Sigmoid colon (tissue), 7 donors: ENCODE data around the gene CWH43. TPM values are rescaled to one million over a fixed set of nuclear protein-coding genes. Genes with fewer than 3 reads are reported as not detected.

Experiments used
- DNase-seq: peaks from one replicate; pipeline ENCODE4 v3.0.0-alpha.2; 2019
- H3K27ac ChIP-seq, 4 donors: fragments of 200-600 bp; sonication (generic); one replicate each; pipeline ENCODE4 v1.5.1; 2016 to 2019; ENCODE audit warnings: mild to moderate bottlenecking in 1 of 4
- H3K27me3 ChIP-seq, 3 donors: fragments of 200-600 bp; sonication (generic); one replicate each; pipeline ENCODE4 v1.5.1; 2019; ENCODE audit warnings: mild to moderate bottlenecking in 1 of 3
- H3K36me3 ChIP-seq, 4 donors: fragments of 200-600 bp; sonication (generic); one replicate each; pipeline ENCODE4 v1.5.1; 2016 to 2019
- H3K4me1 ChIP-seq, 4 donors: fragments of 200-600 bp; sonication (generic); one replicate each; pipeline ENCODE4 v1.5.1; 2017 to 2019
- H3K4me3 ChIP-seq, 4 donors: fragments of 200-600 bp; sonication (generic); one replicate each; pipeline ENCODE4 v1.5.1; 2017 to 2019; ENCODE audit warnings: mild to moderate bottlenecking in 2 of 4, moderate library complexity in 1 of 4
- H3K9me3 ChIP-seq, 4 donors: fragments of 200-600 bp in 3 of 4; sonication (generic) in 3 of 4; one replicate each; pipeline versions ENCODE4 v1.5.1 to v1.6.1; 2013 to 2019
- CTCF ChIP-seq, 4 experiments: fragments of 450-650 bp in 3 of 4; fragments of 200-600 bp in 1 of 4; IDR thresholded peaks; one replicate each; pipeline ENCODE4 v1.5.1; 2016 to 2019; ENCODE audit warnings: antibody characterized with exemption in 4 of 4, mild to moderate bottlenecking in 3 of 4, moderate library complexity in 2 of 4
- EP300 ChIP-seq, 4 donors: sonication (generic); formaldehyde crosslinking; IDR thresholded peaks; one replicate each; pipeline ENCODE4 v1.6.1; 2017; ENCODE audit warnings: antibody characterized with exemption in 4 of 4
- POLR2A ChIP-seq, 2 donors: fragments of 450-650 bp; IDR thresholded peaks; one replicate each; pipeline ENCODE4 v1.6.1; 2016; ENCODE audit warnings: antibody characterized with exemption in 2 of 2, mild to moderate bottlenecking in 2 of 2, moderate library complexity in 2 of 2
- POLR2AphosphoS5 ChIP-seq, 4 donors: sonication (generic); formaldehyde crosslinking; IDR thresholded peaks; one replicate each; pipeline ENCODE4 v1.6.1; 2017; ENCODE audit warnings: antibody characterized with exemption in 4 of 4
- WGBS, 2 donors: extraction: QIAGEN DNeasy Blood & Tissue Kit; methylation state at CpG; one replicate each; pipeline ENCODE4 v1.1.7; 2013; 5-methylcytosine and 5-hydroxymethylcytosine counted together
- intact Hi-C: fragments of 100-400 bp; cut with DNase I; formaldehyde crosslinking; loops from one replicate; pipeline ENCODE4 v1.15.1; 2023
- polyA plus RNA-seq, 3 donors: library from polyadenylated mRNA; stranded (reverse); fragments of 200-250 nt; gene quantifications; one replicate each; pipeline ENCODE4 v1.2.3, GENCODE V29; 2013
- total RNA-seq, 4 donors: library from RNA; depleted of rRNA; stranded (reverse); fragments of >200 nt; gene quantifications; one replicate each; pipeline ENCODE4 v1.1.0, GENCODE V29; 2016
- donor health status: healthy with polysubstance abuse.
- donor health status: Bipolar disorder and iron deficiency.
- donor health status: healthy.

Gene CWH43
- total RNA-seq (not detected), polyA plus RNA-seq (1 to 10 TPM; 2.4 to 9.1 (median 4.6) TPM)

DNA sequence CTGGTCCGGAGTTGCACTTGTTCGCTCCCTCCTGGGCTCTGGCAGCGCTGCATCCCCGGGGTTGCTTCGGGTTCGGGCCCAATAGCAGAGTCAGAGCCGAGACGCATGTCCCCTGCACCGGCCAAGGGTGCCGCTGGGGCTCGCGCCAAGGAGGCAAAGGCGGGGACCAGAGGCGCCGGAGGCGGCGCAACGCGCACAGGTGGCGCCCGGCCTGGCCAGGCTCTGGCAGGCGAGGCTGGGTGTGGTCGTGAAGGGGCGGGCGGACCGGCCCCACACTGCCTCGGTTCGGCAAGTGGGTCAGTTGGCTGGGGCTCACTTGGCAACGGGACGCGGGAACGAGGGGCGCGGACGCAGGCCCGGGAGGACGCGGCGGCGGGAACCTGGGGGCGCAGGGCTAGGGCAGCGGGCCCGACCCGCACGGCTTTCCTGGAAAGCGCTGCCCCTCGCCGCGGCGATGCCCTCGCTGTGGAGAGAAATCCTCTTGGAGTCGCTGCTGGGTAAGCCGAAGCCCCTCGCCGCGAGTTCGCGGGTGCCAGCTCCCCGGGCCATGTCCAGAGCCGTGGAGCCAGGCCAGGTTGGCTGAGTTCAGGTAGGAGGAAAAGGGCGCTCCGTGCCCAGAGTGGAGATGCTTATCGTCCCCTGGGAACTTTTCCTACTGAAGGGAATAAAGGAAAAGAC, at the start of gene CWH43:
CWH43 (plus strand) TSS at position 300 of the 678 bp plus-strand sequence; CDS start at position 455, 155 bp downstream.
- Histone ChIP-seq H3K36me3 (no peaks in the 10 kb centered on the region), H3K27ac (no peak within 1 kb of the TSS), H3K27me3 (peaks cover 10 to 46% (median 28%) of the 10 kb centered on the region in 3 donors), H3K4me1 (peaks cover 0 to 9% (median 8%) of the 10 kb centered on the region in 4 donors), H3K9me3 (no peaks in the 10 kb centered on the region), H3K4me3 (peak within 1 kb of the TSS in 3 of 4 donors; percentile 9 to 27 (median 14))
- 2 to 6% methylated on average over 63 of the region's 63 CpGs for WGBS, 2 donors
- DNase-seq = no peak
- intact Hi-C loops = no loop called here
- TF ChIP-seq POLR2A (IDR thresholded peaks at IDR 0.05) = no peak
- TF ChIP-seq CTCF (IDR thresholded peaks at IDR 0.05) = no peak
- no peak for TF ChIP-seq POLR2AphosphoS5 (IDR thresholded peaks at IDR 0.05)
- TF ChIP-seq EP300 (IDR thresholded peaks at IDR 0.05) = no peak

GRCh38 chr4:48937033-48937432, 49.0 kb upstream of the CWH43 start:
- Histone ChIP-seq H3K27me3 (no peaks in the 10 kb centered on the region), H3K36me3 (no peaks in the 10 kb centered on the region), H3K4me1 (peaks cover 0 to 13% (median 6%) of the 10 kb centered on the region in 4 donors), H3K27ac (no peak overlapping the region), H3K9me3 (no peaks in the 10 kb centered on the region), H3K4me3 (no peak overlapping the region)
- DNase-seq = no peak
- intact Hi-C loops = no loop called here
- 23 to 67% methylated on average over 2 of the region's 2 CpGs for WGBS, 2 donors
- TF ChIP-seq POLR2A (IDR thresholded peaks at IDR 0.05) = no peak
- TF ChIP-seq EP300 (IDR thresholded peaks at IDR 0.05) = no peak
- TF ChIP-seq CTCF (IDR thresholded peaks at IDR 0.05) = no peak
- no peak for TF ChIP-seq POLR2AphosphoS5 (IDR thresholded peaks at IDR 0.05)

DNA sequence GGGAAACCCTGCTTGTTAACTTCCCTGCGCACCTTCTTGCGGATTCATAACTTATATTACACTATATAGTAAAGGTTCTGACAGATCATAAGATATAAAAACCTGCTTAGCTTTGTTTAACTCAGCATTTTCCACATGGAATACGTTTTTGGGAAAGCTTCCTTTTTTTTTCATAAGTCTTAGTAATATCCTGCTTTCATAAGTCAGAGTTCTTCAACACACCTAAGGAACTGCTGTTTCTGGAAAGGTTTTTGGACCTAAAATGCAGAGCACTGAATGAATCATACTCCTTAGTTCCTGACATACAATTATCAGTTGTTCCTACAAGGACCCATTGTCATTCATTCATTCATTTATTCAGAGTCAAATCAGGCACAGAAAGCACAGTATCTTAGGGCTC, 47.2 kb upstream of the CWH43 start:
- TF ChIP-seq CTCF (IDR thresholded peaks at IDR 0.05) = no peak
- TF ChIP-seq POLR2AphosphoS5 (IDR thresholded peaks at IDR 0.05) = no peak
- no peak for TF ChIP-seq EP300 (IDR thresholded peaks at IDR 0.05)
- no peak for TF ChIP-seq POLR2A (IDR thresholded peaks at IDR 0.05)
- Histone ChIP-seq H3K27ac (no peak overlapping the region), H3K36me3 (no peaks in the 10 kb centered on the region), H3K27me3 (no peaks in the 10 kb centered on the region), H3K4me1 (peaks cover 0 to 13% (median 6%) of the 10 kb centered on the region in 4 donors), H3K4me3 (no peak overlapping the region), H3K9me3 (no peaks in the 10 kb centered on the region)
- WGBS, 2 donors = 85 to 92% methylated on average over 3 of the region's 3 CpGs
- DNase-seq = no peak
- intact Hi-C loops = no loop called here

DNA sequence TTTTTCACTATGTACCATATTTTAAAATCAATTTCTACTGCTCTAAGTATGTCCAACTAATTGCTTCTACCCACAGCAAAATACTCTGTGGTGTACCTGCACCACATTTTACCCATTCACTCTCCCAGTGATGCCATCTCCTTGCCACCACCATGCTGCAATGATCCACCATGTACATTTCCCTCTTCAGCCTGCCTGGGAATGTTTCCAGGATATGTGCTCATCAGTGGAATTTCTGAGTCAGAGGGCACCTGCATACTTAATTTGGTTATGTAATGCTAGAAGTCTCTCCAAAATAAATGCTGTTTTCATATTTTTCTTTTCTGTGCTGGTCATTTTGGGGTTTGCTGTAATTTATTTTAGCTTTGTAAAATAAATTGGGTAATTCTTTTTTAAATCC, 46.3 kb upstream of the CWH43 start:
- Histone ChIP-seq H3K36me3 (no peaks in the 10 kb centered on the region), H3K4me1 (peaks cover 0 to 13% (median 6%) of the 10 kb centered on the region in 4 donors), H3K4me3 (no peak overlapping the region), H3K9me3 (no peaks in the 10 kb centered on the region), H3K27ac (peak overlapping the region in 1 of 4 donors; percentile 50), H3K27me3 (no peaks in the 10 kb centered on the region)
- no peak for DNase-seq
- TF ChIP-seq POLR2A (IDR thresholded peaks at IDR 0.05) (no peak), POLR2AphosphoS5 (IDR thresholded peaks at IDR 0.05) (peak in 2 of 4 donors; percentile 41 to 42)
- intact Hi-C loops = no loop called here

DNA sequence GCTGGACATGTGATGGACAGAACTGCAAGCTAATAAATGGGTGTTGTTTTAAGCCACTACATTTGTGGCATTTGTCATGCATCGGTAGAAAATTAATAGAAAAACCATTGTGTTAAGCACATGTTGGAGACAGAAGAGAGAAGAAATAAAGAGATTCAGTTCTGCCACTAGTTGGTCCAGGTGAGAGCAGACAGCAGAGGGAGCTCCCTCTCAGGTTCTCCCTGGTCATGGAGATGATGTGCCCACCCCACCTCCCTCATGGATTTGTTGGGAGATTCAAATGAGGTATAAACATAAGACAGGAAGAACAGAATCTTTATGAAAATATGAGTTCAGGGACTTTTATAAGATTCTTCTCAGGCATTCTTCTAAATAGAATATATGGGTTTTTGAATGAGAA, 42.7 kb upstream of the CWH43 start:
- TF ChIP-seq EP300 (IDR thresholded peaks at IDR 0.05) (no peak), POLR2AphosphoS5 (IDR thresholded peaks at IDR 0.05) (no peak), POLR2A (IDR thresholded peaks at IDR 0.05) (no peak), CTCF (IDR thresholded peaks at IDR 0.05) (no peak)
- H3K9me3 ChIP-seq = no peaks in the 10 kb centered on the region
- WGBS, 2 donors = 71 to 81% methylated on average over 1 of the region's 1 CpG
- no peak overlapping the region for H3K4me3 ChIP-seq
- peaks cover 0 to 13% (median 6%) of the 10 kb centered on the region in 4 donors for H3K4me1 ChIP-seq
- no peak overlapping the region for H3K27ac ChIP-seq
- intact Hi-C loops = no loop called here
- DNase-seq = no peak
- no peaks in the 10 kb centered on the region for H3K27me3 ChIP-seq
- H3K36me3 ChIP-seq = no peaks in the 10 kb centered on the region
